Lower lobe of right lung (tissue), 2 donors: Measurements from ENCODE around the gene GUCA2B. TPM values are rescaled to one million over a fixed set of nuclear protein-coding genes. Genes with fewer than 3 reads are reported as not detected.

Source experiments
- ATAC-seq, 2 donors: fragments of 200-7000 bp; cut with Tn5 transposase; one replicate each; pipeline ENCODE4 v1.9.1; 2020 to 2022; ENCODE audit warnings: mild to moderate bottlenecking in 2 of 2, moderate library complexity in 2 of 2
- DNase-seq: peaks from one replicate; pipeline ENCODE4 v3.0.0-alpha.2; 2020
- H3K27ac ChIP-seq: fragments of 200-600 bp; one replicate; pipeline ENCODE4 v1.8.0; 2022
- H3K27me3 ChIP-seq: fragments of 200-600 bp; one replicate; pipeline ENCODE4 v1.8.0; 2022; ENCODE audit warnings: low read depth
- H3K36me3 ChIP-seq: fragments of 200-600 bp; one replicate; pipeline ENCODE4 v1.8.0; 2022; ENCODE audit warnings: mild to moderate bottlenecking
- H3K4me1 ChIP-seq: fragments of 200-600 bp; one replicate; pipeline ENCODE4 v1.8.0; 2022
- H3K4me3 ChIP-seq: fragments of 200-600 bp; one replicate; pipeline ENCODE4 v1.8.0; 2022; ENCODE audit warnings: mild to moderate bottlenecking
- H3K9me3 ChIP-seq: fragments of 200-600 bp; one replicate; pipeline ENCODE4 v1.8.0; 2022
- CTCF ChIP-seq: fragments of 200-600 bp; IDR thresholded peaks from one replicate; pipeline ENCODE4 v1.8.0; 2022; ENCODE audit warnings: antibody characterized with exemption, mild to moderate bottlenecking
- intact Hi-C: fragments of 100-400 bp; cut with DNase I; formaldehyde crosslinking; loops from one replicate; pipeline ENCODE4 v1.11.0; 2022
- total RNA-seq: library from RNA; stranded (reverse); fragmentation: NEBNext Ultra II Directional; extraction: Animal tissue kit (Norgen Biotek cat#: 25700); gene quantifications from one replicate; pipeline ENCODE4 v1.2.1, GENCODE V29; 2021
- donor health status: DM: no; HTN: yes; CAD: no; lungs with severe emphysema.

Gene GUCA2B
- total RNA-seq, 1 donor from 2014 or later: not detected

DNA sequence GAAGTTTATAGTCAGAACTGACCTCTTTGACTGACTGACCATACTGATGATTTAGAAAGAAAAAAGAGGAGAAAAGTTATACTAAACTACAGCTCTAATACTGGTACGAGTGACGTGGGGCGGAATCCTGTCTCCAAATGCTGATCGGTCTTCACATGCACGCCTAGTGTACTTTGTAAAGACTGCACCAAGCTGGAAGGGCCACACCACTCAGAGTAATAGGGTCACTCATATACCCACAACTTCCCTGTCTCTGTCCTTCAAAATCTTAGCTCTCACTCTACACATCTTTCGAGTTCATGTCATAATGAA is 30.7 kb downstream of the GUCA2B start:
- Histone ChIP-seq H3K4me1 (peaks cover 9% of the 10 kb centered on the region), H3K27me3 (no peaks in the 10 kb centered on the region), H3K27ac (no peak overlapping the region), H3K9me3 (no peaks in the 10 kb centered on the region), H3K36me3 (peaks cover 62% of the 10 kb centered on the region), H3K4me3 (no peak overlapping the region)
- TF ChIP-seq CTCF: no peak
- intact Hi-C loops: no loop called here
- DNase-seq (no peak), ATAC-seq (no peak)

DNA sequence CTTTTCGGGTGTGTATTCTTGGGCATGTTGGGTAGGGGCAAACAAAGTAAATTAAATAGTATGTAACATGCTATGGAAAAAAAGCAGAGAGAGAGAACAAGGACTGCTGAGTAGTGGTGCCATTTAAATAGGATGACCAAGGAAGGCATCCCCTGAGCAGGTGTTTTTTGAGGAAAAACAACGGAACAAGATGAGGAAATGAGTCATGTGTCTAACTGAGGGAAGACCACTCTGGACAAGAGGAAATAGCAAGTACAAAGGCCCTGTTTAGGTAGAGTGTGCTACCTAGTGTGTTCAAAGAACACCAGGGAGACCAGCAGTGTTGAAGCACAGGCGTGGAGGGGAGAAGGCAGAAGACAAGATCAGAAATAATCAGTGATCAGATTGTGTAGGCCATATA is 31.4 kb downstream of the GUCA2B start:
- H3K36me3 ChIP-seq: peaks cover 69% of the 10 kb centered on the region
- intact Hi-C loops: no loop called here
- no peak for ATAC-seq

GRCh38 chr1:42186152-42186551 is 32.9 kb downstream of the GUCA2B start:
- intact Hi-C loops: no loop called here
- Histone ChIP-seq H3K36me3 (peaks cover 77% of the 10 kb centered on the region), H3K27me3 (no peaks in the 10 kb centered on the region), H3K27ac (no peak overlapping the region), H3K9me3 (no peaks in the 10 kb centered on the region), H3K4me3 (no peak overlapping the region), H3K4me1 (no peaks in the 10 kb centered on the region)
- DNase-seq (no peak), ATAC-seq (no peak)
- no peak for TF ChIP-seq CTCF

More for the DNA sequence above, 31.4 kb downstream of the GUCA2B start:
- no peak for TF ChIP-seq CTCF
- H3K9me3 ChIP-seq: no peaks in the 10 kb centered on the region
- H3K27me3 ChIP-seq: no peaks in the 10 kb centered on the region
- no peak for DNase-seq
- H3K27ac ChIP-seq: no peak overlapping the region
- H3K4me1 ChIP-seq: peaks cover 4% of the 10 kb centered on the region
- no peak overlapping the region for H3K4me3 ChIP-seq

- intact Hi-C loops: no loop called here
- H3K4me1 ChIP-seq: no peaks in the 10 kb centered on the region
- H3K27me3 ChIP-seq: no peaks in the 10 kb centered on the region
- DNase-seq (no peak), ATAC-seq (no peak)
- H3K4me3 ChIP-seq: no peak overlapping the region
- H3K36me3 ChIP-seq: peaks cover 78% of the 10 kb centered on the region
- no peak for TF ChIP-seq CTCF
- no peaks in the 10 kb centered on the region for H3K9me3 ChIP-seq
- no peak overlapping the region for H3K27ac ChIP-seq
Observed at GRCh38 chr1:42189931-42190853, 37.0 kb downstream of the GUCA2B start.

DNA sequence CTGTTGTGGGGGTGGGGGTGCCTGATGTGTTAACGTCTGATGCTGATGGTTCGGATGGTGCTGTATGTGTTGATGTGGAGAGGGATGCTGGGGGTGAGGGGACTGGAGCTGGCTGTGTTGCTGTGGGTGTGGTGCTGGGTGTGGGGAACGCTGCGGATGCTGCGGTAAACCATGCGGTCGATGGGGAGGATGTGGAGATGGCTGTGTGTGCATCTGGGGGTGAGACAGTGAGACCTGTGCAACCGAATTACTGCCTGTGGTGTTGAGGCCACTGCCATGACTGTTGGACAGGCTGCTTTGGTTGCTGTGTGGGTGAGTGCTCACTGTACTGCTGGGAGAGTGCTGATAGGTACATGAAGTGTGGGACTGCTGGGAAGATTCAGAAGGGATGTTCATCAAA is 38.1 kb downstream of the GUCA2B start:
- TF ChIP-seq CTCF: no peak
- intact Hi-C loops: no loop called here
- Histone ChIP-seq H3K4me3 (no peak overlapping the region), H3K9me3 (no peaks in the 10 kb centered on the region), H3K36me3 (peaks cover 73% of the 10 kb centered on the region), H3K27me3 (no peaks in the 10 kb centered on the region), H3K27ac (no peak overlapping the region), H3K4me1 (no peaks in the 10 kb centered on the region)
- ATAC-seq (no peak), DNase-seq (no peak)
